ENCODE results near the gene REV1.

GRCh38 chr2:99425022-99425421, 64.8 kb downstream of the REV1 start:
- TF ChIP-seq CTCF (IDR thresholded peaks at IDR 0.05) (no peak), POLR2A (IDR thresholded peaks at IDR 0.05) (no peak), POLR2AphosphoS5 (IDR thresholded peaks at IDR 0.05) (no peak)
